Stimulated activated memory B cell treated with anti-CD40 and anti-IgM and Interleukin-4, amounts not matched to agents 10 μg/mL and 1 μg/mL and 100 μg/mL, for 72 hours (primary cell): ENCODE measurements around the gene PLA2G4F.

Source experiments
- ATAC-seq: fragments of 150-1000 bp; cut with Tn5 transposase; 2 replicates; pipeline ENCODE4 v1.10.0; 2021
- H3K27ac Mint-ChIP-seq: one replicate; pipeline ENCODE4 v1.8.0; 2022; ENCODE audit warnings: mild to moderate bottlenecking, mixed read lengths
- H3K27me3 Mint-ChIP-seq: one replicate; pipeline ENCODE4 v1.8.0; 2022; ENCODE audit warnings: mixed read lengths
- H3K36me3 Mint-ChIP-seq: one replicate; pipeline ENCODE4 v1.8.0; 2022; ENCODE audit warnings: mixed read lengths
- H3K4me1 Mint-ChIP-seq: one replicate; pipeline ENCODE4 v1.8.0; 2022; ENCODE audit warnings: mixed read lengths
- H3K4me3 Mint-ChIP-seq: one replicate; pipeline ENCODE4 v1.8.0; 2022; ENCODE audit warnings: mild to moderate bottlenecking, moderate library complexity, mixed read lengths
- H3K9me3 Mint-ChIP-seq: one replicate; pipeline ENCODE4 v1.8.0; 2022; ENCODE audit warnings: mixed read lengths

PLA2G4F gene

GRCh38 chr15:42182328-42182886 is 26.0 kb upstream of the PLA2G4F start:
- H3K4me3 Mint-ChIP-seq, result no peak overlapping the region
- ATAC-seq, result no peak
- peaks cover 66% of the 10 kb centered on the region for H3K36me3 Mint-ChIP-seq
- H3K9me3 Mint-ChIP-seq, result no peaks in the 10 kb centered on the region
- peaks cover 11% of the 10 kb centered on the region for H3K4me1 Mint-ChIP-seq
- no peak overlapping the region for H3K27ac Mint-ChIP-seq
- no peaks in the 10 kb centered on the region for H3K27me3 Mint-ChIP-seq

GRCh38 chr15:42178056-42178455 is 21.6 kb upstream of the PLA2G4F start:
- H3K27ac Mint-ChIP-seq, result no peak overlapping the region
- no peaks in the 10 kb centered on the region for H3K4me1 Mint-ChIP-seq
- peaks cover 66% of the 10 kb centered on the region for H3K36me3 Mint-ChIP-seq
- no peaks in the 10 kb centered on the region for H3K27me3 Mint-ChIP-seq
- ATAC-seq, result no peak
- H3K9me3 Mint-ChIP-seq, result no peaks in the 10 kb centered on the region
- no peak overlapping the region for H3K4me3 Mint-ChIP-seq

GRCh38 chr15:42175671-42176070 is 19.2 kb upstream of the PLA2G4F start:
- H3K36me3 Mint-ChIP-seq, result peaks cover 69% of the 10 kb centered on the region
- H3K27me3 Mint-ChIP-seq, result no peaks in the 10 kb centered on the region
- no peak for ATAC-seq
- H3K4me1 Mint-ChIP-seq, result peaks cover 15% of the 10 kb centered on the region
- H3K4me3 Mint-ChIP-seq, result no peak overlapping the region
- H3K9me3 Mint-ChIP-seq, result no peaks in the 10 kb centered on the region
- no peak overlapping the region for H3K27ac Mint-ChIP-seq

- Mint-ChIP-seq H3K4me1 (peaks cover 15% of the 10 kb centered on the region), H3K9me3 (no peaks in the 10 kb centered on the region), H3K36me3 (peaks cover 75% of the 10 kb centered on the region), H3K4me3 (no peak overlapping the region), H3K27me3 (no peaks in the 10 kb centered on the region), H3K27ac (no peak overlapping the region)
- ATAC-seq, result no peak
These were observed 16.0 kb upstream of the PLA2G4F start for GRCh38 chr15:42172475-42172874.

- Mint-ChIP-seq H3K4me3 (no peak overlapping the region), H3K4me1 (peaks cover 15% of the 10 kb centered on the region), H3K9me3 (no peaks in the 10 kb centered on the region), H3K36me3 (peaks cover 78% of the 10 kb centered on the region), H3K27ac (peak overlapping the region; percentile 16), H3K27me3 (no peaks in the 10 kb centered on the region)
- ATAC-seq, result no peak
These were observed 15.4 kb upstream of the PLA2G4F start for GRCh38 chr15:42171795-42172194.

GRCh38 chr15:42171122-42171521 is 14.7 kb upstream of the PLA2G4F start:
- peaks cover 15% of the 10 kb centered on the region for H3K4me1 Mint-ChIP-seq
- no peak overlapping the region for H3K4me3 Mint-ChIP-seq
- no peaks in the 10 kb centered on the region for H3K9me3 Mint-ChIP-seq
- no peaks in the 10 kb centered on the region for H3K27me3 Mint-ChIP-seq
- peak; percentile 41 for ATAC-seq
- peaks cover 85% of the 10 kb centered on the region for H3K36me3 Mint-ChIP-seq
- H3K27ac Mint-ChIP-seq, result peak overlapping the region; percentile 16

- Mint-ChIP-seq H3K9me3 (no peaks in the 10 kb centered on the region), H3K4me3 (no peak overlapping the region), H3K27ac (no peak overlapping the region), H3K36me3 (peaks cover 86% of the 10 kb centered on the region), H3K4me1 (peaks cover 4% of the 10 kb centered on the region), H3K27me3 (no peaks in the 10 kb centered on the region)
- no peak for ATAC-seq
These were observed 9.9 kb upstream of the PLA2G4F start for GRCh38 chr15:42166225-42166940.

GRCh38 chr15:42165106-42165505 is 8.7 kb upstream of the PLA2G4F start:
- ATAC-seq, result no peak
- Mint-ChIP-seq H3K4me3 (no peak overlapping the region), H3K9me3 (no peaks in the 10 kb centered on the region), H3K27ac (no peak overlapping the region), H3K36me3 (peaks cover 83% of the 10 kb centered on the region), H3K27me3 (no peaks in the 10 kb centered on the region), H3K4me1 (no peaks in the 10 kb centered on the region)

GRCh38 chr15:42163947-42164550 is 7.6 kb upstream of the PLA2G4F start:
- Mint-ChIP-seq H3K27me3 (no peaks in the 10 kb centered on the region), H3K4me1 (no peaks in the 10 kb centered on the region), H3K4me3 (no peak overlapping the region), H3K36me3 (peaks cover 86% of the 10 kb centered on the region), H3K9me3 (no peaks in the 10 kb centered on the region), H3K27ac (no peak overlapping the region)
- no peak for ATAC-seq

GRCh38 chr15:42163291-42163690 is 6.9 kb upstream of the PLA2G4F start:
- Mint-ChIP-seq H3K4me1 (no peaks in the 10 kb centered on the region), H3K36me3 (peaks cover 89% of the 10 kb centered on the region), H3K4me3 (no peak overlapping the region), H3K27me3 (no peaks in the 10 kb centered on the region), H3K9me3 (no peaks in the 10 kb centered on the region), H3K27ac (no peak overlapping the region)
- no peak for ATAC-seq

GRCh38 chr15:42160136-42160535 is 3.7 kb upstream of the PLA2G4F start:
- no peak for ATAC-seq
- H3K9me3 Mint-ChIP-seq, result no peaks in the 10 kb centered on the region
- no peaks in the 10 kb centered on the region for H3K4me1 Mint-ChIP-seq
- H3K27ac Mint-ChIP-seq, result no peak overlapping the region
- H3K36me3 Mint-ChIP-seq, result peaks cover 57% of the 10 kb centered on the region
- no peak overlapping the region for H3K4me3 Mint-ChIP-seq
- H3K27me3 Mint-ChIP-seq, result no peaks in the 10 kb centered on the region

GRCh38 chr15:42159381-42160015 is 3.1 kb upstream of the PLA2G4F start:
- H3K4me3 Mint-ChIP-seq, result no peak overlapping the region
- peak; percentile 15 for ATAC-seq
- no peaks in the 10 kb centered on the region for H3K9me3 Mint-ChIP-seq
- H3K36me3 Mint-ChIP-seq, result peaks cover 51% of the 10 kb centered on the region
- no peak overlapping the region for H3K27ac Mint-ChIP-seq
- H3K4me1 Mint-ChIP-seq, result no peaks in the 10 kb centered on the region
- no peaks in the 10 kb centered on the region for H3K27me3 Mint-ChIP-seq

GRCh38 chr15:42158941-42159340 is 2.5 kb upstream of the PLA2G4F start:
- Mint-ChIP-seq H3K27me3 (no peaks in the 10 kb centered on the region), H3K4me3 (no peak overlapping the region), H3K9me3 (no peaks in the 10 kb centered on the region), H3K36me3 (peaks cover 45% of the 10 kb centered on the region), H3K27ac (no peak overlapping the region), H3K4me1 (no peaks in the 10 kb centered on the region)
- ATAC-seq, result no peak

GRCh38 chr15:42157981-42158765 is 1.7 kb upstream of the PLA2G4F start:
- Mint-ChIP-seq H3K9me3 (no peaks in the 10 kb centered on the region), H3K27ac (no peak overlapping the region), H3K27me3 (no peaks in the 10 kb centered on the region), H3K4me3 (no peak overlapping the region), H3K4me1 (no peaks in the 10 kb centered on the region), H3K36me3 (peaks cover 38% of the 10 kb centered on the region)
- no peak for ATAC-seq

- Mint-ChIP-seq H3K4me1 (no peaks in the 10 kb centered on the region), H3K4me3 (no peak overlapping the region), H3K9me3 (no peaks in the 10 kb centered on the region), H3K27ac (no peak overlapping the region), H3K36me3 (peaks cover 30% of the 10 kb centered on the region), H3K27me3 (no peaks in the 10 kb centered on the region)
- no peak for ATAC-seq
These were observed 945 bp upstream of the PLA2G4F start for GRCh38 chr15:42157381-42157780.
